Neural progenitor cell (in vitro differentiated cells): ENCODE data around the gene SLC10A2.

Source experiments
- CTCF ChIP-seq: fragments of 200-600 bp; sonication (generic); IDR thresholded peaks from 2 replicates; pipeline ENCODE4 v1.5.1; 2017; ENCODE audit warnings: antibody characterized with exemption, mild to moderate bottlenecking
- EZH2 ChIP-seq: fragments of 200-600 bp; sonication (generic); IDR thresholded peaks from 2 replicates; pipeline ENCODE4 v1.6.1; 2017; ENCODE audit warnings: antibody characterized with exemption, mild to moderate bottlenecking, moderate library complexity
- EZH2phosphoT487 ChIP-seq: fragments of 200-600 bp; sonication (generic); IDR thresholded peaks from 2 replicates; pipeline ENCODE4 v1.6.1; 2017; ENCODE audit warnings: antibody characterized with exemption

- TF ChIP-seq CTCF (no peak), EZH2 (no peak), EZH2phosphoT487 (no peak)
Observed at GRCh38 chr13:103044056-103044455, 22.2 kb downstream of the SLC10A2 start.
